Measurements from ENCODE around the gene CHD8.
A peak's percentile ranks its signal among the peaks of the same experiment; 100 is the strongest.
"Not testable (repeated sequence)": the region's sequence is repeated elsewhere in the genome, so short reads cannot be mapped to it uniquely, and the experiment has no call there.

CHD8 gene, protein sequence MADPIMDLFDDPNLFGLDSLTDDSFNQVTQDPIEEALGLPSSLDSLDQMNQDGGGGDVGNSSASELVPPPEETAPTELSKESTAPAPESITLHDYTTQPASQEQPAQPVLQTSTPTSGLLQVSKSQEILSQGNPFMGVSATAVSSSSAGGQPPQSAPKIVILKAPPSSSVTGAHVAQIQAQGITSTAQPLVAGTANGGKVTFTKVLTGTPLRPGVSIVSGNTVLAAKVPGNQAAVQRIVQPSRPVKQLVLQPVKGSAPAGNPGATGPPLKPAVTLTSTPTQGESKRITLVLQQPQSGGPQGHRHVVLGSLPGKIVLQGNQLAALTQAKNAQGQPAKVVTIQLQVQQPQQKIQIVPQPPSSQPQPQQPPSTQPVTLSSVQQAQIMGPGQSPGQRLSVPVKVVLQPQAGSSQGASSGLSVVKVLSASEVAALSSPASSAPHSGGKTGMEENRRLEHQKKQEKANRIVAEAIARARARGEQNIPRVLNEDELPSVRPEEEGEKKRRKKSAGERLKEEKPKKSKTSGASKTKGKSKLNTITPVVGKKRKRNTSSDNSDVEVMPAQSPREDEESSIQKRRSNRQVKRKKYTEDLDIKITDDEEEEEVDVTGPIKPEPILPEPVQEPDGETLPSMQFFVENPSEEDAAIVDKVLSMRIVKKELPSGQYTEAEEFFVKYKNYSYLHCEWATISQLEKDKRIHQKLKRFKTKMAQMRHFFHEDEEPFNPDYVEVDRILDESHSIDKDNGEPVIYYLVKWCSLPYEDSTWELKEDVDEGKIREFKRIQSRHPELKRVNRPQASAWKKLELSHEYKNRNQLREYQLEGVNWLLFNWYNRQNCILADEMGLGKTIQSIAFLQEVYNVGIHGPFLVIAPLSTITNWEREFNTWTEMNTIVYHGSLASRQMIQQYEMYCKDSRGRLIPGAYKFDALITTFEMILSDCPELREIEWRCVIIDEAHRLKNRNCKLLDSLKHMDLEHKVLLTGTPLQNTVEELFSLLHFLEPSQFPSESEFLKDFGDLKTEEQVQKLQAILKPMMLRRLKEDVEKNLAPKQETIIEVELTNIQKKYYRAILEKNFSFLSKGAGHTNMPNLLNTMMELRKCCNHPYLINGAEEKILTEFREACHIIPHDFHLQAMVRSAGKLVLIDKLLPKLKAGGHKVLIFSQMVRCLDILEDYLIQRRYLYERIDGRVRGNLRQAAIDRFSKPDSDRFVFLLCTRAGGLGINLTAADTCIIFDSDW (N-terminal part only)

DNA sequence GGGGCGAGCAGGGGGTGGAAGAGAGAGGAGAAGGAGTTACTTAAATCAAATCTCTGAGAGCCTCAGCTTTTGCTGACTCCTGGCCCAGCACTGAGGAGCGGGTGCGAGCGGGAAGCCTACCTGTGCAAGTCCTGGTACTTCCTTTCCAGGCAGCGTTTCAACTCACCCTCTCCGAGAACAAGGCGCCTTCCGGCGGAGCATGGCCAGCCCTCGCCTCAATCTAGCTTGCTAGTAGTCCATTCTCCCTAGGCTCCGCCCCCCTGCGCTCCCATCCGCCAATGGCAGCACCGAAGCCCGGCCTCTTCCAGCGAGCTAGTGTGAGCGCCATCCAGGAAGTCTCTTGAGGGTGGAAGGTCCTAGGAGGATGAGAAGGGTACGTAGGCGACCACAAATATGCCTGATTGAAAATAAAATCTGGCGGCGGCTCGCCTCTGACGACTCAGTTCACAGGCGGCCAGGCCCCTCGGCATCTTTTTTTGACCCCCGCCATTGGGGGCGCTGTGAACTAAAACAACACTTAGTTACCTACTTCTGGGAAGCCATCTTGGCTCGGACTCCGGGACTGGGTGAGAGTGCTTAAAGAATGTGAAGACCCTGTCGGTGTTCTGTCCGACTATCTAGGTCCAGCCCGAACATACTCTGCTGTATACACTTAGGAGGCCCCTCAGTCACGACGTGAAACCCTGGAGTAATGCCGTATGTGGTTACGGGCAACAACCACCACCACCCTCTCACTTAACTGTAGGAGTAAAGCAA is at the start of gene CHD8:
Gene CHD8, minus strand, starts transcription at position 212 of the 756 bp plus-strand sequence. CDS start 24,480 bp downstream, outside the sequence.
- DNase-seq, result peak; percentile 99

DNA sequence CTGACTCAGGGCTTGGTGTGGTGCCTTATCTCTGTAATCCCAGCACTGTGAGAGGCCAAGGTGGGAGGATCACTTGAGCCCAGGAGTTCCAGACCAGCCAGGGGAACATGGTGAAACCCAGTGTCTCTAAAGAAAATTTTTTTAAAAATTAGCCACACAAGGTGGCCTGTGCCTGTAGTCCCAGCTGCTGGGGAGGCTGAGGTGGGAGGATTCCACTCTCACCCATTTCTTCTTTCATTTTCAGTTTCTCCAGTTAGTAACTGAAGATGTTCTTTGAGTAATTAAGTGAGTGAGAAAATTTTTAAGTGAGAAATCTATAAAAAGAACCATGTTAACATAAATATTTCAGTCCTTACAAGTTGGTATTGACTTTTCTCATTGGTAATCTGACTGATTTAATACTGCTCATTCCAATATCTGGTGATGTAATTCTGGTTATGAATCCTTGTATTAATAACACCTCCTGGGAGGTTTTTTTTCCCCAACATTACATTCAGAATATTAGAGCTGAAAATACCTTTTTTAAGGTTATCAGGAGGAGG is 49.2 kb upstream of the CHD8 start:
- peak; percentile 74 for DNase-seq

DNA sequence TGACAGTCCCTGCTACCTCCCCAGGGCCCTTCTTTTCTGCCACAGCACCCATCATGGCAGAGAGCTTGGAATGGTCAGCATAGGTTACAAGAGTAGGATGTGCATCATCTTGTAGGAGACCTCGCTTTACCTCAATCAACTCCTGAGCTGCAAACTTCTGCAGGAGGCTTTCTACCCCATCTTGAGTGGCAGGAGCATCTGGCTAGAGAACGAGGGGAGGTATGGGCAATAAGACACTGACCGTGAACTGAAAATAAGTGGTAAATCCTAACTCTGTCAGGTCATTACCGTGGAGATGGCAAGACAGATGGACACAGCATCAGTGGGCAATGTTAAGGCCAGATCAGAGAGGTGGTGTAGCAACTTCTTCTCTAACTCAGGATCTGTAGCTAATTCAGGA is 47.5 kb upstream of the CHD8 start:
- DNase-seq, result no peak

DNA sequence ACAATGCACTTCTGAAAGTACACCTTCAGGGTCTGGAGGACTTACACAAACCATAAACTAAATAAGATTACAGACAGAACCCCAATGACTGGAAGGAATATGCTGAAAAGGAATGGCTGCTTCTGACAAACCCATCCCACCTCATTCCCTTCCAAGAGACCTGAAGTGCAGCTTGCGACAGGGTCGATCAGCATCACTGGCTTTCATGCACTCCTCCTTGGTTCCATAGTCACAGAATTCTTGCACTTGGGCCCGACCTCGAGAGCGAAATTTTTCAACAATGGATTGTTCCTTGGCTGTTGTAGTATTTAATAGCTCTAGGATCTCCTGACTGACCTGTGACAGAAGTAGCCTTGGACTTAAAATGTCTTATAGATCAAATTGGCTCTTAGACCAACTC is 45.6 kb upstream of the CHD8 start:
- no peak for DNase-seq

DNA sequence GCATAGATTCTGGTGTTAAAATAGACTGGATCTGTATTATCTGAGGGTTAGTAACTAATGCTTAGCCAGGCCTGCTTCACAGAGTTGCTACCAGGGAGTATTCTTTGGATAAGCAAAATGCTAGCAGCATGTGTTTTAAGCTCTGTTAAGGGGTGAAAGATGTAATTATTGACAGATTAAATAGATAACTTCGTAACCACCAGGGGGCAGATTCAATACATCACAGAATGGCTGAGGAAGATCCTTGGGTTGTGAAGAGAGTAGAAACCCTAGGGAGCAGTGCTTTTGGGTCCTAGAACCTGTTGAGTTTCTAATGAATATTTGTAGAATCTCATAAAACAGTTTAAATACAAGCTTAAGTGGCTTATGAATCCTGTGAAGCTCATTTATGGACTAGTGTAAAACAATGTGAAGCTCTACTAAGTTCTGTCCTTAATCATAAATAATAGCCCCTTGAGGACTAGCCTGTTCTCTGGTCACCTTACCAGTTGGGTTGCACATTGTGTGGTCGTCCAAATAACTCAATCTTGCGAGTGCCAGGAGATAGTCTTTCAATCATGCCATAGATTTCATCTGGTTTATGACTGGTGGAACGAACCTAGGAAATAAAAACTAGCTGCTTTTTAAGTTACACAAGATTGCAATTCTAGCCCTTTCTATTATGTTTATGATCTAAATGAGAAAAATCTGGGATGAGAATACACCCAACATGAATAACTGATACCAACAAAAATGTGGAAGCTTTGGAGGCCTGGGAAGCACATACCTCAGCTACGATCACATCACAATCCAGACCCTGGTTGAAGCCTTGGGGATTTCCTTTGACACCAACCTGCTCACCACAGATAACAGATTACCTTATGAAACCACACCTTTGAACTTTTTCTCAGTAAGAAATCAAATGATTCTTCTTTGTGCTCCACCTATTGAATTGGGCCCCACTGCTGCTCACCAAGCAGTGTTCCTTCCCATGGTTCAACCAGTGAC is 42.9 kb upstream of the CHD8 start:
- DNase-seq, result peak; percentile 70

DNA sequence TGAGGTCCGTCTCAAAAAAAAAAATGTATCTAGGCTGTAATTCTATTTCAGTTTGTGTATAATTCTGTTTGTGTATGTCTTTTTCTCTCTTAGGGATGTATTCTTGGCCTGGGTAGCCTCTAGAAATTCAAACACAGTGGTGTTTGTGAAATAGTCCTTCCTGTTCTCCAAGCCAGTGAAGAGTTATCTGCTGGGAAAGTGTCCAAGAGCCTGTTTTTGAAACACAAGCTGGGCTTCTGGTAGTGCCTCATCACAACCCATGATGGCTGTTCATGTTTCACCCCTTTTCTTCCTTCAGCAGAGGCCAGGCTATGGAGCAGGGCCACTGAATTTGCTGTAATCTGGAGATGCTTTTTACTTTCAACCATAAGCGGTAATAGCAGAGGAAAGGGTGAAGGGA is 40.5 kb upstream of the CHD8 start:
- DNase-seq, result no peak

DNA sequence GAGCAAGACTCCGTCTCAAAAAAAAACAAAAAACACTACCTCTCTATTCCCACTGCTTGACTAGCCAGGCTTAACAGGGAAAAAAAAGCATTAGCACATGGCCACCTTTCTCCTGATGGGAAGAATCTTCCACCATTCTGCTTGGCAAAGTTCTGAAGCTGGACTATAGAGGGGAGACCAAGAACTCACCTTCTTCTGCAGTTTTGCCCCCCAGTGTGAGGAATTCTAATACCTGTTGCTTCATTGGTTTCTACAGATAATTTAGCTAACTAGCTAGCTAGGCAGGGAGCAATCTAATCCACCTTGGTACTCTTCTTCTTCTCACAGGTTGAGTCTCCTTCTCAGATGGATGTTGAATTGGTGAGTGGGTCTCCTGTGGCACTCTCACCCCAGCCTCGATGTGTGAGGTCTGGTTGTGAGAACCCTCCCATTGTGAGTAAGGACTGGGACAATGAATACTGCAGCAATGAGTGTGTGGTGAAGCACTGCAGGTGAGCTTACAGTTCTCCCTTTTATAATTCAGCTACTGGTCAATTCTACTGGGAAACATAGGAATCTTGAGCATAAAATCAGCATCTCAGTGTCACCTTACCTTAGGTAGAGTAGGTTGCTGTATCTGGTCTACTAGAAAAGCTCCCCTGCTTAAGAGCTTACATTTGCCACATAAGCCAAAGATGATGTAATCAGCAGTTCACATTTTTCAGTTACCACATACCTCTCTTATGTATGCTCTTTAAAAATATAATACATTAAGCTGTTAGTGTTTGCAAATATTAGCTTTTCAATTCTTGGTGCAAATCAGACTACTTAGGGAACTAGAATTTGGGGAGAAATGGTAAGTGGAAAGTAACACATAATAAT is 39.2 kb upstream of the CHD8 start:
- DNase-seq, result peak; percentile 43

DNA sequence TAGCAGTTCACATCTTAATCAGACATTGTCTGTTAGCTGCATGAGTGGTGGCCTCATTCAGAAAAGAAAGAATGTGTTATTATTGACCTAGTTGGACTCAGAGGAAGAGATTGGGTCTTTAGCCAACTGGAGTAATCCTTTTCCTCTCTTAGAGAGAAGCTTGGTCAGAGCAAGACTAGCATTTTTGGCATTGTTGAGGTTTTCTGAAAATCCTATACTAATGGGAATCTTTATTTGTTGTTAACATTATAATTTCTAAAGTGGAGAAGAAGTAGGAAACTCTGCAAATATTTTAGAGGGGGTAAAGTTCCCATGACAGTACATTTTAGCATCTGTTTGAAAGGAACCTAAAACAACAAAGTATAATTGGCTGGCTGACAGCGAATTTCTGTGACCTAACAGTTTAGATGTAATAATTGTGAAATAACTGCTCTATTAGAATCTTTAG is 30.7 kb upstream of the CHD8 start:
- DNase-seq, result no peak

DNA sequence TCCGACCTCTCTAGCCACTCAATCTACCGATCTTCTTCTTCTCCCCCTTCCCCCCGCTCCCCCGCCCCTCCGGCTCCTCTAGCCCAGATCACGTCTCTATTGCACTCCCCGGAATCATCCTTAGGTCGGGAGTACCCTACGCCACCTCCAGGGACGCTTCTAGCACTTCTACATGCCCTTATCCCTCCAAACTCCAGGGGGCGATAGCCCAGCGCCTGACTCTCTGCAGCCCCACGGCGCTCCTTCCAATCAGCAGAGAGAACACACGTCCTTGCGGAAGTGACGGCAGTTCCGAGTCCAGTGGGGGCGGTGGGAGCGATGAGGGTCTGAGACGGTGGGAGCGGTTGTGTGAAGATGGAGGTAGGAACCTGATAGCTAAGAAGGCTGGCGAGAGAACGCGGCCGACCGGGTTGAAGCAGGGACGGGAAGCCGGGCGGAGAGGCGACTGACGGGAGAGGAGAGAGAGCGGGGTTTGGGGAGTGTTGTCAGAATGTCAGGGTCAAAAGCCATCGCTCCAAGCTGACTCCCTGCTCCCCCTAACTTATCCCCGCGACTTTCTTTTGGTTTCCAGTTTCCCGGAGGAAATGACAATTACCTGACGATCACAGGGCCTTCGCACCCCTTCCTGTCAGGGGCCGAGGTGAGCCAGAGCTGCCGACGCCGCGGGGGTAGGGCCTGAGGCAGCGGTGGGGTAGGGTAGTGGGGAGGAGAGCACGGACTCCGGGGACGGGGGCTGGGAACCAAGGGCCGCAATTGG is 21.2 kb upstream of the CHD8 start, which contains the start of the genes RAB2B and TOX4:
Gene RAB2B, minus strand, starts transcription at position 35 of the 757 bp plus-strand sequence. CDS start 87 bp downstream, outside the sequence.
Gene TOX4, plus strand, starts transcription at position 271 of the 757 bp plus-strand sequence. Its CDS starts 84 bp downstream, at position 355.
- DNase-seq, result peak; percentile 97

DNA sequence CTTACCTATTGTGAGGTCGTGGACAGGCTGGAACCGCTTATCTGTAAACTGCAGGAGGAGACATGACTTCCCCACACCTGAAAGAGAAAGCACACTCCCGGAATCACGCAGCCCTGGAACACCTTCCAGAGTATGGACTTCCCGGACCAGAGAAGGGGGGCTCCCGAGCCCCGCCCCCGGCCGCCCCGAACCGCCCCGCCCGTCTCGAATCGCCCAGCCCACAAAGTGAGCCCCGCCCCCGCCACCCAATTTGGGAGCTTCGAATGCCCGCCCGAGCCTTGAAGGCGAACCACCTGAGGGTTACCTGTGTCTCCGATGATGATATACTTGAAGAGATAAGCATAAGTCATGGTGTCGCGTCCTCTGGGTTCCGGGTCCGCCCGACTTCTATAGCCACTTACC is 20.6 kb upstream of the CHD8 start:
- no peak for DNase-seq

DNA sequence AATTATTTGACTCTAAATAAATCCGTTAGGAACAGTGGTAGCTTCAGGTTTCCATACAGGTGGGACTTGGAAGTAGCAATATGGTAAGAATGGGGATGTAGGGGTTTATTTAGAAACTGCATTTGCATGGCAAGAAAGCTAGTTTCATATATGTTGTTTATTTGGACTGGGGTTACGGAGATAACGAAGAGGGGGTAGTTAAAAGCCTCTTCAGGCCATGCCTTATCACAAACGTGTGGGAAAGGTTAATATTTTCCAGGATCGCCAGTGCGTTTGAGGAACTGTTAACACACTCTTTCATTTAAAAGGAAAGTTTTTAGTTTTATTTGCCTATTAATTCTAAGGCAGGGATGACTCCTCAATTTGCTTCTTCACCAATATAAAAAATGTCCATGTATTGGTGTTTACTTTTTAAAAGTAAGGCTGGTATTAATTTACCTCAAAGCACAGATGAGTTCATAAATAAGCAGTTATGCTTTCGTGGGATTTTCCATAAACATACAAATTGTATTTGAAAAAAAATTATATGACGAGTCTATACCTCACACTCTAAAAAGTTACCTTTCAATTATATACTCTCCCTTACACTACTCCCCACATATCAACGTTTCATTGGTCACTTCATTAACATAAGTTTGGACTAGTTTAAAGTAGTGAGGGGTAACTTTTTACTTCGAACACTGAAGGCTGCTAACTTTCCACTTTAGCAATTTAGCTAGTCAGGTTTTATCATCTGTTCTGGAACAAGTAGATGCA is 20.0 kb upstream of the CHD8 start:
- peak; percentile 31 for DNase-seq

DNA sequence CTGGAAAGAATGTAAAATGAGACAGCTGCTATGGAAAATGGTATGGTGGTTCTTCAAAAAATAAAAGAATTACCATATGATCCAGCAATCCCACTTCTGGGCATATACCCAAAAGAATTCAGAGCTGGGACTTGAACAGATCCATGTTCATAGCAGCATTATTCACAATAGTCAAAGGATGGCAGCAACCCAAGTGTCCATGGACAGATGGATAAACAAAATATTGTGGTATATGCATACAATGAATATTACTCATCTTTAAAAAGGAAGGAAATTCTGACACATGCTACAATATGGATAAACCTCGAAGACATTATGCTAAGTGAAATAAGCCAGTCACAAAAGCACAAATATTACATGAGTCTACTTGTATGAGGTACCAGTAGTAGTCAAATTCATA is 11.7 kb upstream of the CHD8 start:
- DNase-seq, result no peak

DNA sequence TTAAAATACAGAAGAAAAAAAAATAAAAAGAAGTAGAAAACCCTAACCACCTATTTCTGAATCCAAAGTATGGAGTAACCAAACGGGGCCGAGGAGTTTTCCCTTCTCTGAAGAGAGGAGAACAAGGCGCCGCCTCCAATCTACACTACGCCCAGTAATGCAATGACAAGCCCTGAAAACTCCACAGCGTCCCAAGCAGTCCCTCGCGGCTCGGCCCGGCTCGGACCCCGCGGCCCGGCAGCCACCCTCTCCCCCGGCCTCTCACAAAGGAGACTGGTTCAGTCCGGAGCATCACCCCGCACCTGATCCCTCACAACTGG is 371 bp downstream of the CHD8 start:
- DNase-seq, result no peak

DNA sequence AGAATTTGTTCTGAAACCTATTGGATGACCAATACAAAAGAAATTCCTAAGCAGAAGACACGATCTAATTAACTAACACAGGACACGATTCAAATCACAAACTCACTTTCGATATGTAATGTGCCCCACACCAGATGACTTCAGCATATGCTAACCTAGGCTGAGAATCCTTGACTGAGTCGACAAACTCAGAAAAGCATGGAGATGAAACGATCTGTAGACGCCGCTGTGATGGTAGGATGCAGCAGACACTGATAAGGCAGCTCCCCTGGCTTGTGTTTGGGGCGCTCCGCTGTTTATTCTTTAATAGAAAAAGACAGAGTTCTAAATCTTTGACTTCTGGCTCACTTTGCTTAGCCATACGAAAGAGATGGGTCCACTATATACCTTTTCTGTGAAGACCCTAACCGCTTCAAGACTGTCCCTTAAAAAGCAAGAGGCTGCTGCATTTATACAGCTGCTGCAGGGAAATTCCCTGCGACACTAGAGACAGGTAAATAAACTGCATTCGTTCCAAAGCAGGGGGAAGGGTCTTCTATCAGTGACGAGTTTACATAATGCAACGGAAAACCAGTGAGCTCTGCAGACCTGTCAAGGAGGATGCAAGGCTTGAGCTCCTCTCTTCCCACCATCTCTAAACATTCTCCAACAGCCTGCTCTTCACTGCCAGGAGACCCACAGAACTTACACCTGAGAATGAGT is 929 bp downstream of the CHD8 start:
- peak; percentile 34 for DNase-seq

DNA sequence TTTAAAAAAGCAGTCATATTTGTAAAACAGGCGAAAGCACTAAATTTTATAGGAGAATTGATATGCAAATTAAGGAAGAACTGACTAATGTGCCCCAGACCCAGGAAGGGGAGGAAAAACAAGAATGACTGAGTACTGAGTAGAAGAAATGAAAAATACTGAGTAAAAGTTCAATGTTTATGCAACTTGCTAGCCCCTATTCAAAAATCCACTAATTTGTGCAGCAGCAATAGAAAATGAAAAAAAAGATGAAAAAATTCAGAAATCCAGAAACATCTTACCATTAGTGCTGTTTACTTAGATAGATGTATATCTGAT is 6.1 kb downstream of the CHD8 start:
- DNase-seq, result no peak

DNA sequence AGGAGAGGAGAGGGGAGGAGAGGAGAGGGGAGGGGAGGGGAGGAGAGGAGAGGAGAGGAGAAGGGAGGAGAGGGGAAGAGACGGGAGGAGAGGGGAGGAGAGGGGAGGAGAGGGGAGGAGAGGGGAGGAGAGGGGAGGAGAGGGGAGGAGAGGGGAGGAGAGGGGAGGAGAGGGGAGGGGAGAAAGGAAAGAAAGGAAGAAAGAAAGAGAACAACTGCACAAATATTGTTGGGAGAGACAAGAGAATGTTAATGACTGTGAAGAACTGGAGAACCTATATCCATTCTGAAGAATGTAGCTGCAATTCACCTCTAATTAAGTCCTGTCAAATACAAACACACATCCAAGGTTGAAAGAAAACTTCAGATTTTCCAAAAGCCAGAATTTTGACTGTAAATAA is 13.3 kb downstream of the CHD8 start:
- DNase-seq, result not testable (repeated sequence)

DNA sequence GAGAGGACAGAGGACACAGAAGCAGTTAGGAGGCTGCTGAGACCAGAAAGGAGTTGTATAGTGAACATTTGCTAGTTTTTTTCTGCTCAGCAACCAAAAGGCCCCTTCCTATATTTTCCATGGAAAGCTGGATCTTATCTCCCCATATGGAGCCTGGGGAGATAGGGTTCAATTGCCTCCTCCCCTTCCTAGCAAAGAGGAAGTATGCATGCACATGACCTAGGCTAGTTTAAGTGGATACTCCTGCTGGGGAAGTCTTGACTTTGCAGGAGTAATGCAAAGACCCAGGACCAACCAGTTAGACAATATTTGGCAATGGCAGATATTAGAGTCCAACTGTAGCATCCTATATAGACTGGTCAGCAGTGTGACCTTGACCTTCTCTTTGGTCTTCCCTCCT is 15.1 kb downstream of the CHD8 start:
- peak; percentile 75 for DNase-seq

Measured in OCI-M1 (cell line).